GM10266 (cell line): ENCODE results near the gene SLC35G3.
"Not testable (repeated sequence)": the region's sequence is repeated elsewhere in the genome, so short reads cannot be mapped to it uniquely, and the experiment has no call there.

Experiments
- DNase-seq: peaks from one replicate; pipeline ENCODE4 v3.0.0; 2012; ENCODE audit errors: extremely low spot score
- CTCF ChIP-seq: IDR thresholded peaks from 2 replicates; pipeline ENCODE4 v1.5.1; 2012; ENCODE audit warnings: mild to moderate bottlenecking, low read depth; ENCODE audit not compliant: control insufficient read depth, insufficient read depth; ENCODE audit errors: missing control alignments

Gene SLC35G3

DNA sequence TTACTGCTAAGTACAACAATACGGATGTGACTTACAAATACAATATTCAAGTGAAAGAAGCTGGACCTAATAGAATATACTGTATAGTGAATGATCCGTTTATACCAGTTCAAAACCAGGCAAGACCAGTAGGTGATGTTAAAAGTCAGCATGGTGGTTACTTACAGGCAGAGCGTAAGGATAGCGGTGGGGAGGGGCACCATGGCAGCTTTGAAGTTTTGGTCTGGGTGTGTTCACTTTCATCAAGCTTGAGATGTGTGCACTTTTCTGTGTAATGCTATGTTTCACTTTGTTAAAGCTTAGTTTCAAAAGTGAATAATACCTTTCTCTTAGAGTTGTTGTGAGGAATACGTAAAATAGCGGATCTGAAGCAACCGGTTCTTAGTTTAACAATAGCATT lies 16.5 kb upstream of the SLC35G3 start:
- DNase-seq = no peak
- TF ChIP-seq CTCF = no peak

DNA sequence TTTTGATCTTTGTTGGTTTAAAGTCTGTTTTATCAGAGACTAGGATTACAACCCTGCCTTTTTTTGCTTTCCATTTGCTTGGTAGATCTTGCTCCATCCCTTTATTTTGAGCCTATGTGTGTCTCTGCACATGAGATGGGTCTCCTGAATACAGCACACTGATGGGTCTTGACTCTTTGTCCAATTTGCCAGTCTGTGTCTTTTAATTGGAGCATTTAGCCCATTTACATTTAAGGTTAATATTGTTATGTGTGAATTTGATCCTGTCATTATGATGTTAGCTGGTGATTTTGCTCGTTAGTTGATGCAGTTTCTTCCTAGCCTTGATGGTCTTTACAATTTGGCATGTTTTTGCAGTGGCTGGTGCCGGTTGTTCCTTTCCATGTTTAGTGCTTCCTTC lies 8.4 kb upstream of the SLC35G3 start:
- not testable (repeated sequence) for DNase-seq

GRCh38 chr17:35195062-35195461 lies 869 bp upstream of the SLC35G3 start:
- not testable (repeated sequence) for DNase-seq

GRCh38 chr17:35192708-35193107 lies 1.5 kb downstream of the SLC35G3 start:
- DNase-seq = no peak
- TF ChIP-seq CTCF = no peak

DNA sequence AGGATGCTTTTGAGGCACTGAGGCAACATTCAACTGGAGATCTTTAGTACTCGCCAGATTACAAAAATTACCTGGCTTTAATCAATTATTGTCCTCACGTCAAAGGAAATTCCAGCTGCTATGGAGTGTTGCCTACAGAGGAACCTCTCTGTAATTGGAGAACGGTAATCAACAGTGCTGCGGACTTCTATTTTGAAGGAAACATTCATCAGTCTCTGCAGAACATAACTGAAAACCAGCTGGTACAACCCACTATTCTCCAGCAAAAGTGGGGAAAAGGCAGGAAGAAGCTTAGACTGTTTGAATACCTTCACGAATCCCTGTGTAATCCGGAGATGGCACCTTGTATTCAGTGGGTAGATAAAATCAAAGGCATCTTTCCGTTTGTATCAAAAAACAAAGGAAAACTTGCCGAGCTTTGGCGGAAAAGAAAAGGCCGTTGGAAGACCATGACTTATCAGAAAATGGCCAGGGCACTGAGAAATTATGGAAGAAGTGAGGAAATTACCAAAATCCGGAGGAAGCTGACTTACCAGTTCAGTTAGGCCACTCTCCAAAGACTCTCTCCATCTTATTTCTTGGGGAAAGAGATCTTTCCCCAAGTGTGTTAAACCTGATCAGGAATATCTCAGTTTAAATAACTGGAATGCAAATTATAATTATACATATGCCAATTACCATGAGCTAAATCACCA lies 3.0 kb downstream of the SLC35G3 start:
- TF ChIP-seq CTCF = no peak
- DNase-seq = no peak

- no peak for TF ChIP-seq CTCF
- no peak for DNase-seq
These were observed 4.9 kb downstream of the SLC35G3 start for GRCh38 chr17:35189291-35189690.

- no peak for DNase-seq
- no peak for TF ChIP-seq CTCF
These were observed 6.1 kb downstream of the SLC35G3 start for GRCh38 chr17:35188111-35188510.

DNA sequence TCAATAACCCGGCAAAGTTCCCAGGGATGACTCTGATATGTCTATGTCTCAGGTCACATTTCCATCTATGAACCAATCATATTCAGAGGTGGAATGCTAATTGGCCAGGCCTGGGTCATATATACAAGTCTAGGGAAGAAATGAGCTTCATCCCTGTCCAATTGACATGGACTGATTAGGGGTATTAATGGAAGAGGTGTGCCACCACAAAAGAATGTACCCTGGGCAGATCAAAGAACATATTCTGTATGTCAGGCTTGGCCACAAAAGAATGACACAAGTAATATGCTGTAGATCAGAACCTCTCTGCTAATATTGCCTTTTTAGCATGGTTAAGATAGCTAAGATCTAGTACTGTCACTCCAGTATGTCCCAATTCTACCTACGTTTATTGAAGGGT lies 6.7 kb downstream of the SLC35G3 start:
- no peak for DNase-seq
- TF ChIP-seq CTCF = no peak
